Measurements from ENCODE around the gene RBM17.

DNA sequence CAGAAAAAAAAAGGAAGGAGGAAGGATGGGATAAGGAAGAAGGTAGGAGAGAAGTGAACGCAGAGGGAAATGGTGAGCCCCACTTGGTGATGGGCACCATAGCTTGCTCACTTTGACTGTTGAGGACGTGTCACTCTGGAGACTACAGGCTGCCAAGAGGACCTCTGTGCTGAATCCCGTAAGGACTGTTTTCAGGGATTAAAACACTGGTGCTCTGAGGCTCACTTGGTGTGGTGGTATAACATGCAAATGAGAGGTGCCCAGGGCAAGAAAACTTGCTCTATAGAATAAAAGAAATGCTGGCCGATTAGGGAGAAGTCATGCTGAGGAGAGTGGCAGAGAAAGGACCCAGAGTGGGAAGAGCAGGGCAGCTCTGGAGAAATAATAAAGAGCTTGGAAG, 21.4 kb upstream of the RBM17 start:
- TF ChIP-seq, protein P1, sequence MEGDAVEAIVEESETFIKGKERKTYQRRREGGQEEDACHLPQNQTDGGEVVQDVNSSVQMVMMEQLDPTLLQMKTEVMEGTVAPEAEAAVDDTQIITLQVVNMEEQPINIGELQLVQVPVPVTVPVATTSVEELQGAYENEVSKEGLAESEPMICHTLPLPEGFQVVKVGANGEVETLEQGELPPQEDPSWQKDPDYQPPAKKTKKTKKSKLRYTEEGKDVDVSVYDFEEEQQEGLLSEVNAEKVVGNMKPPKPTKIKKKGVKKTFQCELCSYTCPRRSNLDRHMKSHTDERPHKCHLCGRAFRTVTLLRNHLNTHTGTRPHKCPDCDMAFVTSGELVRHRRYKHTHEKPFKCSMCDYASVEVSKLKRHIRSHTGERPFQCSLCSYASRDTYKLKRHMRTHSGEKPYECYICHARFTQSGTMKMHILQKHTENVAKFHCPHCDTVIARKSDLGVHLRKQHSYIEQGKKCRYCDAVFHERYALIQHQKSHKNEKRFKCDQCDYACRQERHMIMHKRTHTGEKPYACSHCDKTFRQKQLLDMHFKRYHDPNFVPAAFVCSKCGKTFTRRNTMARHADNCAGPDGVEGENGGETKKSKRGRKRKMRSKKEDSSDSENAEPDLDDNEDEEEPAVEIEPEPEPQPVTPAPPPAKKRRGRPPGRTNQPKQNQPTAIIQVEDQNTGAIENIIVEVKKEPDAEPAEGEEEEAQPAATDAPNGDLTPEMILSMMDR (IDR thresholded peaks at IDR 0.05), result no peak
- no peak for TF ChIP-seq ZFX (IDR thresholded peaks at IDR 0.05; ENCODE audit: borderline replicate concordance)

Data from 22Rv1 (cell line).